HG02571 (cell line): ENCODE measurements around the gene MBTPS1.

Experiments
- ATAC-seq: cut with Tn5 transposase; IDR thresholded peaks from one replicate; pipeline ENCODE4 v1.9.1; 2021; ENCODE audit warnings: mild to moderate bottlenecking, moderate library complexity; ENCODE audit not compliant: unreplicated experiment

MBTPS1 gene

GRCh38 chr16:84013787-84014569 is 102.8 kb downstream of the MBTPS1 start:
- ATAC-seq: no peak

- no peak for ATAC-seq
These were observed 107.5 kb downstream of the MBTPS1 start for GRCh38 chr16:84009282-84009681.

GRCh38 chr16:84007965-84008364 is 108.8 kb downstream of the MBTPS1 start:
- no peak for ATAC-seq

GRCh38 chr16:84007520-84007919 is 109.2 kb downstream of the MBTPS1 start:
- ATAC-seq: no peak

- ATAC-seq: no peak
These were observed 111.4 kb downstream of the MBTPS1 start for GRCh38 chr16:84005391-84005790.

- ATAC-seq: no peak
These were observed 112.3 kb downstream of the MBTPS1 start for GRCh38 chr16:84004442-84004841.
